HepG2 (cell line): Measurements from ENCODE around the gene ALG3. TPM values are rescaled to one million over a fixed set of nuclear protein-coding genes. Genes with fewer than 3 reads are reported as not detected.

Experiments used
- ATAC-seq: fragments of 200-7000 bp; cut with Tn5 transposase; 3 replicates; pipeline ENCODE4 v1.9.1; 2020; ENCODE audit warnings: mild to moderate bottlenecking, moderate library complexity
- BruUV-seq: library from RNA; stranded (reverse); fragments of 400-500 nt; replicated peaks from 2 replicates; lab custom pipeline; 2021; lab: Mats Ljungman, UMichigan
- CTCF ChIA-PET: fragments of 300-600 bp; formaldehyde crosslinking; extraction: SDS; loops from one replicate; lab custom pipeline; 2021; ENCODE audit warnings: low total read pairs, inconsistent platforms, low intra/inter-chr PET ratio; lab: Yijun Ruan, JAX
- POLR2A ChIA-PET: fragments of 350-600 bp; sonication (Branson Sonifier 250); formaldehyde crosslinking; loops from one replicate; lab custom pipeline; 2020; ENCODE audit warnings: antibody characterized with exemption, inconsistent platforms; lab: Yijun Ruan, JAX
- DNase-seq: peaks from one replicate; pipeline ENCODE4 v3.0.0-alpha.2; 2015; ENCODE audit warnings: low spot score
- FAIRE-seq: peaks from 3 replicates; lab custom pipeline; 2011; peaks lifted over from hg19 to GRCh38; lab: Jason Lieb, UNC
- H2AFZ ChIP-seq: one replicate; pipeline ENCODE4 v1.6.1; 2011; ENCODE audit warnings: low read length, inconsistent platforms
- H3K27ac ChIP-seq: fragments of 300-600 bp; 3 replicates; pipeline ENCODE4 v1.8.0; 2011; ENCODE audit warnings: mixed run types, mild to moderate bottlenecking, mixed read lengths, low read length, inconsistent platforms; ENCODE audit not compliant: insufficient read depth; ENCODE audit errors: extremely low read length
- H3K27me3 ChIP-seq, 2 experiments: fragments of 200-600 bp in 1 of 2; 2 replicates in 1 of 2; 3 replicates in 1 of 2; pipeline versions ENCODE4 v1.6.0 to v1.8.0; 2011; ENCODE audit warnings: low read length in 2 of 2, mild to moderate bottlenecking in 2 of 2, moderate library complexity in 2 of 2, inconsistent platforms in 1 of 2; ENCODE audit not compliant: insufficient read depth in 2 of 2, control insufficient read depth in 1 of 2
- H3K36me3 ChIP-seq, 2 experiments: fragments of 200-600 bp in 1 of 2; replicated peaks in 1 of 2; 2 replicates in 1 of 2; 3 replicates in 1 of 2; pipeline versions ENCODE4 v1.5.1 to v1.8.0; 2011; ENCODE audit warnings: low read length in 2 of 2, inconsistent platforms in 1 of 2; ENCODE audit not compliant: insufficient read depth in 2 of 2, control insufficient read depth in 1 of 2
- H3K4me1 ChIP-seq: 2 replicates; pipeline ENCODE4 v1.5.1; 2012; ENCODE audit warnings: low read length, inconsistent platforms; ENCODE audit not compliant: insufficient read depth
- H3K4me2 ChIP-seq: 2 replicates; pipeline ENCODE4 v1.6.0; 2011; ENCODE audit warnings: low read depth, low read length, inconsistent platforms
- H3K4me3 ChIP-seq, 3 experiments: fragments of 200-600 bp in 1 of 3; sonication (generic), shearing (Covaris generic) in 1 of 3; replicated peaks in 1 of 3; 2 replicates each; pipeline ENCODE4 v1.5.1; 2011 to 2016; ENCODE audit warnings: low read length in 3 of 3, inconsistent platforms in 2 of 3, low read depth in 2 of 3, mild to moderate bottlenecking in 2 of 3, control low read depth in 1 of 3, mixed read lengths in 1 of 3; ENCODE audit not compliant: insufficient read depth in 1 of 3
- H3K79me2 ChIP-seq: one replicate; pipeline ENCODE4 v1.6.1; 2011; ENCODE audit warnings: low read length, inconsistent platforms; ENCODE audit not compliant: insufficient read depth
- H3K9ac ChIP-seq: 2 replicates; pipeline ENCODE4 v1.6.0; 2011; ENCODE audit warnings: mild to moderate bottlenecking, low read depth, low read length, inconsistent platforms; ENCODE audit not compliant: insufficient read depth
- H3K9me3 ChIP-seq: 2 replicates; pipeline ENCODE4 v1.5.1; 2012; ENCODE audit warnings: mild to moderate bottlenecking, low read length
- H4K20me1 ChIP-seq: 2 replicates; pipeline ENCODE4 v1.6.0; 2011; ENCODE audit warnings: inconsistent platforms, mild to moderate bottlenecking, low read length, moderate library complexity; ENCODE audit not compliant: insufficient read depth
- MEF2D ChIP-seq: sonication (generic); formaldehyde crosslinking; IDR thresholded peaks from 2 replicates; pipeline ENCODE4 v1.5.1; 2020; ENCODE audit warnings: mild to moderate bottlenecking, missing genetic modification reagents
- MIER2 ChIP-seq: IDR thresholded peaks from 2 replicates; pipeline ENCODE4 v1.6.1; 2016; ENCODE audit warnings: missing biosample characterization, missing genetic modification reagents
- NR2C2 ChIP-seq: sonication (generic); formaldehyde crosslinking; IDR thresholded peaks from 2 replicates; pipeline ENCODE4 v1.4.0; 2020; ENCODE audit warnings: missing genetic modification reagents, mild to moderate bottlenecking, moderate library complexity, borderline replicate concordance
- SRSF9 ChIP-seq: fragments of 200-400 bp; formaldehyde crosslinking; IDR thresholded peaks from 2 replicates; pipeline ENCODE4 v1.6.1; 2018; ENCODE audit warnings: borderline replicate concordance, mild to moderate bottlenecking, low read depth, low read length; ENCODE audit not compliant: insufficient read depth, poor library complexity, severe bottlenecking
- TCF12 ChIP-seq, 2 experiments: fragments of 450-650 bp in 1 of 2; sonication (generic) in 1 of 2; formaldehyde crosslinking in 1 of 2; IDR thresholded peaks; 2 replicates each; pipeline versions ENCODE4 v1.6.1 to v1.8.0; 2017 to 2022; ENCODE audit warnings: antibody characterized with exemption in 1 of 2, mild to moderate bottlenecking in 1 of 2, missing genetic modification reagents in 1 of 2, moderate library complexity in 1 of 2
- YY1 ChIP-seq: IDR thresholded peaks from 2 replicates; pipeline ENCODE4 v1.6.1; 2011; ENCODE audit warnings: low read length, low read depth, moderate library complexity, mild to moderate bottlenecking; ENCODE audit not compliant: insufficient read depth, insufficient replicate concordance
- ZNF10 ChIP-seq: sonication (generic); formaldehyde crosslinking; IDR thresholded peaks from 2 replicates; pipeline ENCODE4 v1.4.0; 2020; ENCODE audit warnings: mild to moderate bottlenecking, low read depth, missing genetic modification reagents, borderline replicate concordance
- ZNF747 ChIP-seq: sonication (generic); formaldehyde crosslinking; IDR thresholded peaks from 2 replicates; pipeline ENCODE4 v1.8.1; 2023; ENCODE audit warnings: missing genetic modification reagents, mild to moderate bottlenecking, borderline replicate concordance
- WGBS: methylation state at CpG from one replicate; pipeline ENCODE4 v1.1.6; 2017; ENCODE audit warnings: low lambda C conversion rate; 5-methylcytosine and 5-hydroxymethylcytosine counted together
- in situ Hi-C: cut with HindIII; loops from 2 replicates; pipeline ENCODE4 v1.10.0; 2017; ENCODE audit warnings: low pct_unique_long_range_greater_than_20kb; ENCODE audit not compliant: extremely low pct_ligation_motif_present
- intact Hi-C: fragments of 100-400 bp; cut with micrococcal nuclease; formaldehyde crosslinking; loops from one replicate; pipeline ENCODE4 v1.10.0; 2022; ENCODE audit not compliant: unreplicated experiment
- polyA plus RNA-seq, 8 experiments: library from polyadenylated mRNA; depleted of rRNA in 3 of 8; stranded (reverse) in 7 of 8; unstranded in 1 of 8; fragments of >200 nt; fragmentation: Illumina TruSeq in 4 of 8; extraction: Trizol in 4 of 8; gene quantifications; 2 replicates each; pipeline versions ENCODE4 v1.2.1 to v1.2.3, GENCODE V29; 2011 to 2016; ENCODE audit warnings: low read depth in 4 of 8, missing spikeins in 1 of 8, mixed read lengths in 1 of 8; ENCODE audit not compliant: insufficient read depth in 1 of 8
- total RNA-seq, 5 experiments: library from RNA; depleted of rRNA; stranded (reverse); fragments of >200 nt; fragmentation: Illumina TruSeq; extraction: Trizol; gene quantifications; 2 replicates each; pipeline ENCODE4 v1.2.3, GENCODE V29; 2016; ENCODE audit warnings: low read depth in 1 of 5
- TF ChIP-seq, protein P1 (sequence below), 2 experiments: sonication (generic) in 1 of 2; formaldehyde crosslinking in 1 of 2; IDR thresholded peaks; 2 replicates each; pipeline versions ENCODE4 v1.5.1 to v1.6.1; 2011 to 2020; ENCODE audit warnings: borderline replicate concordance in 1 of 2, low read depth in 1 of 2, low read length in 1 of 2, mild to moderate bottlenecking in 1 of 2, missing genetic modification reagents in 1 of 2, moderate library complexity in 1 of 2

Gene ALG3
- total and polyA plus RNA-seq, 2 of the 13 experiments (the other 11 are each of a cell fraction or from before 2014, with no cell fraction given): 46.6 to 57.1 TPM

DNA sequence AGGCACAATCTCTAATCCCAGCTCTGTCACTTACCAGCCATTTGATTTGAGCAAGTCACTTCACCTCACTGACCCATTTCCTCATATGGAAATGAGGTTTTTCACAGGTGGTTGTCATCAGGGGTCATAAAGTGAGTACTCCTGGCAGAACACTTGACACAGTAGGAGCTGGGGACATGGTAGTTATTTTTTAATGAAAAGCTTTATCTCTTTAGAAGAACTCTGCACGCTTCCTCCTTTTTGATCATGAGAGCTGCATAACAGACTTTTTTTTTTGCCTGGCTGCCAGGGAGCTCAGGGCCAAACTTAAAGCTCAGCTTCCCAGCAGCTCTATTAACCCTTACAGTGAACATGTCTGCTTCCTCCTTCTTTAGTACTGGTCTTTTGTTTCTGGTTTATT is 11.0 kb downstream of the ALG3 start (continued):
- TF ChIP-seq MEF2D (CRISPR knock-in tag) (no peak), MIER2 (CRISPR knock-in tag) (no peak), TCF12 (IDR thresholded peaks at IDR 0.05) (no peak), TCF12 (CRISPR knock-in tag; IDR thresholded peaks at IDR 0.05) (no peak), YY1 (no peak), ZNF10 (CRISPR knock-in tag) (no peak), ZNF747 (CRISPR knock-in tag) (no peak), SRSF9 (no peak)
- TF ChIP-seq, protein P1, sequence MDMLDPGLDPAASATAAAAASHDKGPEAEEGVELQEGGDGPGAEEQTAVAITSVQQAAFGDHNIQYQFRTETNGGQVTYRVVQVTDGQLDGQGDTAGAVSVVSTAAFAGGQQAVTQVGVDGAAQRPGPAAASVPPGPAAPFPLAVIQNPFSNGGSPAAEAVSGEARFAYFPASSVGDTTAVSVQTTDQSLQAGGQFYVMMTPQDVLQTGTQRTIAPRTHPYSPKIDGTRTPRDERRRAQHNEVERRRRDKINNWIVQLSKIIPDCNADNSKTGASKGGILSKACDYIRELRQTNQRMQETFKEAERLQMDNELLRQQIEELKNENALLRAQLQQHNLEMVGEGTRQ (IDR thresholded peaks at IDR 0.05; ENCODE audit: low read depth, low read length): no peak
- TF ChIP-seq, protein P1 (CRISPR knock-in tag; IDR thresholded peaks at IDR 0.05; ENCODE audit: borderline replicate concordance): no peak

DNA sequence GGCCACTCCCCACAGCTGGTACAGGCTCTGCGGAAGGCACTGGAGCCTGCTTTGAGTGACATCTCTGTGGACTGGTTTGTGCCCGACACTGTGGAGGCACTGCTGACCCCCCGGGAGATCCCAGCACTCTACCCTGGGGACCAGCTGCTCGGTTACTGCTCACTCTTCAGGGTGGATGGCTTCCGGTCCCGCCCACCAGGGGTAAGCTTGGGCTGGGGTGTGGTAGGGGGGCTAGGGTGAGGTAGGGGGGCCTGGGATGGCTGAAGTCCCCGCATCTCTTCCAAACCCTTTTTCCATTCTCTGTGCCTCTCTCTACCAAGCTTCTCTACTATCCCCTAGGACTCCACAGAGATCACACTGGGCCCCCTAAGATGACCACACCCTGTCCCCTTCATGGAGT is 11.6 kb downstream of the ALG3 start:
- WGBS: 0% methylated on average over 1 of the region's 7 CpGs
- in situ Hi-C loops: no loop called here
- BruUV-seq: no TSS peak
- Histone ChIP-seq H3K36me3 (peaks cover 0 to 2% of the 10 kb centered on the region in 2 experiments; a peak in 1 of 5 replicates), H3K4me1 (peaks cover 15% of the 10 kb centered on the region), H3K27me3 (peaks cover 10 to 67% of the 10 kb centered on the region in 2 experiments; a peak in 4 of 5 replicates), H3K9me3 (no peaks in the 10 kb centered on the region), H3K4me3 (no peak overlapping the region), H2AFZ (no peak overlapping the region), H3K4me2 (no peak overlapping the region), H4K20me1 (peaks cover 4% of the 10 kb centered on the region), H3K27ac (no peak overlapping the region), H3K79me2 (no peaks in the 10 kb centered on the region), H3K9ac (no peak overlapping the region)
- no peak for ATAC-seq
- ChIA-PET CTCF (no interaction called here), POLR2A (no interaction called here)
- FAIRE-seq: no peak
- intact Hi-C loops: no loop called here
- TF ChIP-seq NR2C2 (CRISPR knock-in tag): no peak
- DNase-seq: no peak
